ENCODE data around the gene DGKH. TPM values are rescaled to one million over a fixed set of nuclear protein-coding genes. Genes with fewer than 3 reads are reported as not detected.

The DGKH gene
- total RNA-seq, 4 donors from 2014 or later = 15.0 to 20.8 (median 17.1) TPM

DNA sequence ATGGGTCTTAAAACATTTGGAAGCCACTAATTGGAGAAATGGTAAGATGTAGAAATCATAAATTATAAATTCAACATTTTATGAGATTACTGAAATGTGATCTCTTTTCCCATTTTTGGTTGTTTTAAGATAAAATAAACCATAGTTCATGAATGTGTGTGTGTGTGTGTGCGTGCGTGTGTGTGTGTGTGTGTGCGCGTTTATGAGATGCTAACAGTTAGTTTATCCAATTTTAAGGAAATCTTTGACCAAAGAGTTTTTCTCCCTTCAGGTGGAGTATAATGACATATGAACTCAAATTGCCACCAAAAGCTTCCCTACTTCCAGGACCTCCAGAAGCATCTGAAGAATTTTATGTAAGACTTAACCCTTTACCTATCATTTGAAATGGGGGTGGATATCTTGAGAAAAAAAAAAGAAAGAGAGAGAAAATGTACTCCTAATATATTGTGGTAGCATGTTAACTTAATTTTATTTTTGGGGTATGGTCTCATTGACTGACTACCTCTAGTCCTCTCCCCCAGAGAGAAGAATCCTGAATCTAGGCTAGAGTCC lies 125.4 kb downstream of the DGKH start:
- no peak for DNase-seq (ENCODE audit: extremely low spot score)
- Histone ChIP-seq H3K9me3 (no peaks in the 10 kb centered on the region), H3K27me3 (no peaks in the 10 kb centered on the region), H3K4me3 (no peak overlapping the region), H3K36me3 (peaks cover 0 to 38% (median 26%) of the 10 kb centered on the region in 4 donors), H3K27ac (replicated peaks in 1 of 4) (no peak overlapping the region), H3K4me1 (no peaks in the 10 kb centered on the region)
- intact Hi-C loops (cut with DNase I) = no loop called here
- WGBS = 76% methylated on average over 4 of the region's 4 CpGs
- no peak for TF ChIP-seq POLR2A (IDR thresholded peaks at IDR 0.05; ENCODE audit: low read depth)
- no peak for TF ChIP-seq POLR2AphosphoS5 (IDR thresholded peaks at IDR 0.05)
- TF ChIP-seq, protein P1, sequence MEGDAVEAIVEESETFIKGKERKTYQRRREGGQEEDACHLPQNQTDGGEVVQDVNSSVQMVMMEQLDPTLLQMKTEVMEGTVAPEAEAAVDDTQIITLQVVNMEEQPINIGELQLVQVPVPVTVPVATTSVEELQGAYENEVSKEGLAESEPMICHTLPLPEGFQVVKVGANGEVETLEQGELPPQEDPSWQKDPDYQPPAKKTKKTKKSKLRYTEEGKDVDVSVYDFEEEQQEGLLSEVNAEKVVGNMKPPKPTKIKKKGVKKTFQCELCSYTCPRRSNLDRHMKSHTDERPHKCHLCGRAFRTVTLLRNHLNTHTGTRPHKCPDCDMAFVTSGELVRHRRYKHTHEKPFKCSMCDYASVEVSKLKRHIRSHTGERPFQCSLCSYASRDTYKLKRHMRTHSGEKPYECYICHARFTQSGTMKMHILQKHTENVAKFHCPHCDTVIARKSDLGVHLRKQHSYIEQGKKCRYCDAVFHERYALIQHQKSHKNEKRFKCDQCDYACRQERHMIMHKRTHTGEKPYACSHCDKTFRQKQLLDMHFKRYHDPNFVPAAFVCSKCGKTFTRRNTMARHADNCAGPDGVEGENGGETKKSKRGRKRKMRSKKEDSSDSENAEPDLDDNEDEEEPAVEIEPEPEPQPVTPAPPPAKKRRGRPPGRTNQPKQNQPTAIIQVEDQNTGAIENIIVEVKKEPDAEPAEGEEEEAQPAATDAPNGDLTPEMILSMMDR (IDR thresholded peaks at IDR 0.05) = no peak
- no peak for TF ChIP-seq EP300 (IDR thresholded peaks at IDR 0.05)

DNA sequence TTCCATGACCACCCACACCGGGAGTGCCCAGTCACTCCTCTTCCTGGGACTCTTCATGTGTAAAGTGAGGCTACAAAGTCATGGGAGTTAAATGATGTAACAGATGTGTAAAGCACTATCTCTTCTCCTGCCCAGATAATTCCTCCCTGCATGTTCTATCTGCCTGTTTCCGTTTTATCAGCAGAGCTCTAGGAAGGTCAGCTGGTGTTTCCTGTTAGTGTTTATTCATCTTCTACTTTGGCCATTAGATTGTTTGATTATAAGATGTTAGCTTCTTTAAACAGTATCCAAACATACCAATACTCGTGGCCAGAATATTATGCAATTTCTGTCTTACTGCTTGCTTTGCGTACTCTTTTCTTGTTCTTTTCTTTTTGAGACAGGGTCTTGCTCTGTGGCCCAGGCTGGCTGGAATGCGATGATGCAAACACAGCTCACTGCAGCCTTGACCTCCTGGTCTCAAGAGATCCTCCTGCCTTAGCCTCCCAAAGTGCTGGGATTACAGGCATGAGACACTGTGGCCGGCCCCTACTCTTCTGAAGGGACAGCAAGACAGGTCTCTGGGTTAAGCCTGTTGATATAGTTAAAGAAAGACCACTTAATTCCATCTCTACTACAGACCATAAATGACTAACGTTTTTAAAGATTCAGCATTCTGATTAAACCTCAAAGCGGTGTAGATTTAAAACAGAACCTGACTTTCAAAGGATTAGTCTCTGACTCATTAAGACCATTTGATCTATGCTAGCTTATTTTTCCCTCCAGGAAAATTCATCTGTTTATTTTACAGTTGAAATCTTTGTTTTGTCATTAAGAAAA lies 126.1 kb downstream of the DGKH start:
- Histone ChIP-seq H3K4me3 (no peak overlapping the region), H3K27ac (replicated peaks in 1 of 4) (no peak overlapping the region), H3K4me1 (no peaks in the 10 kb centered on the region), H3K9me3 (no peaks in the 10 kb centered on the region), H3K36me3 (peaks cover 0 to 37% (median 23%) of the 10 kb centered on the region in 4 donors), H3K27me3 (no peaks in the 10 kb centered on the region)
- intact Hi-C loops (cut with DNase I) = no loop called here
- no peak for DNase-seq (ENCODE audit: extremely low spot score)
- TF ChIP-seq POLR2A (IDR thresholded peaks at IDR 0.05; ENCODE audit: low read depth) = no peak
- no peak for TF ChIP-seq POLR2AphosphoS5 (IDR thresholded peaks at IDR 0.05)
- TF ChIP-seq, protein P1 (IDR thresholded peaks at IDR 0.05) = no peak
- no peak for TF ChIP-seq EP300 (IDR thresholded peaks at IDR 0.05)
- WGBS = 78% methylated on average over 8 of the region's 8 CpGs

DNA sequence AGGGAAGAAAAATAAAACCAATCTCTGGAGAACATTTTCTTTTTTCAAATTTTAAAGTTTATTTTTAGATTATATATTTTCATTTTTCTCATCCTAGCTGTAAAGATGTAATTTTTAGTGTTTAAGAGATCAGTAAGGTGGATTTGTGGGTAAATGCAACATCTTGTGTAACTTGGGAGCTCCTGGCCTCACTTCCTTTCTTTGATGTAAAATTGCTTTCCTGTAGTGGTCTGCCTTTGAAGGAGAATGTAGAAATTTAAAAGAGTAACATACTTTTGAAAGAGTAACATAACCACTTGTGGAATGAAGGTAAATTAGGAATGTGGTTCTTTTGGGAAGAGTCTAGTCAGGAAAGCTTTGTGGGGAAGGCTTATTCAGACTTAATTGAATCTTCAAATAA lies 127.8 kb downstream of the DGKH start:
- peaks cover 0 to 40% (median 20%) of the 10 kb centered on the region in 4 donors for H3K36me3 ChIP-seq

DNA sequence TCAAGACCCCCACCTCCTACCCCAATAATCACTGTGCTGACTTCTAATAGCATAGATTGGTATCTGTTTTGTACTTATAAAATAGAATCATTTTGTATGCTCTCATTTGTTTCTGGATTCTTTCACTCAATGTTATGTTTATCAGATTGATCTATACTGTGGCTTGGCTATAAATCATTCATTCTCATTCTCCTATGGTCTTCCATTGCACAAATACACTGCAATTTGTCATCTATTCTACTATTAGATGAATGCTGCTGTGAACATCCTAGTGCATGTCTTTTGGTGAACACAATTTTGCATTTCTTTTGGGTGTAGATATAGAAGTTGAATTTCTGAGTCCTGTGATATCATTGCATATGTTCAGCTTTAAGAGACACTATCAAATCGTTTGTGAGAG lies 128.7 kb downstream of the DGKH start:
- DNase-seq (ENCODE audit: extremely low spot score) = no peak
- Histone ChIP-seq H3K4me1 (no peaks in the 10 kb centered on the region), H3K36me3 (peaks cover 0 to 43% (median 20%) of the 10 kb centered on the region in 4 donors), H3K27me3 (no peaks in the 10 kb centered on the region), H3K27ac (replicated peaks in 1 of 4) (no peak overlapping the region), H3K9me3 (no peaks in the 10 kb centered on the region), H3K4me3 (no peak overlapping the region)
- 80% methylated on average over 1 of the region's 1 CpG for WGBS
- intact Hi-C loops (cut with DNase I) = no loop called here
- TF ChIP-seq POLR2A (IDR thresholded peaks at IDR 0.05; ENCODE audit: low read depth) (no peak), POLR2AphosphoS5 (IDR thresholded peaks at IDR 0.05) (no peak), EP300 (IDR thresholded peaks at IDR 0.05) (no peak)
- TF ChIP-seq, protein P1 (IDR thresholded peaks at IDR 0.05) = no peak

More for the DNA sequence above, 127.8 kb downstream of the DGKH start:
- no peak for TF ChIP-seq EP300 (IDR thresholded peaks at IDR 0.05)
- no peak for TF ChIP-seq POLR2A (IDR thresholded peaks at IDR 0.05; ENCODE audit: low read depth)
- no peak for TF ChIP-seq POLR2AphosphoS5 (IDR thresholded peaks at IDR 0.05)
- TF ChIP-seq, protein P1 (IDR thresholded peaks at IDR 0.05) = no peak
- no peak overlapping the region for H3K27ac ChIP-seq (replicated peaks in 1 of 4)
- no peak for DNase-seq (ENCODE audit: extremely low spot score)
- intact Hi-C loops (cut with DNase I) = no loop called here
- no peak overlapping the region for H3K4me3 ChIP-seq
- H3K4me1 ChIP-seq = no peaks in the 10 kb centered on the region
- H3K27me3 ChIP-seq = no peaks in the 10 kb centered on the region
- no peaks in the 10 kb centered on the region for H3K9me3 ChIP-seq

Measured in esophagus muscularis mucosa (tissue), 4 donors.